ENCODE measurements around the gene PPP1R13B.

DNA sequence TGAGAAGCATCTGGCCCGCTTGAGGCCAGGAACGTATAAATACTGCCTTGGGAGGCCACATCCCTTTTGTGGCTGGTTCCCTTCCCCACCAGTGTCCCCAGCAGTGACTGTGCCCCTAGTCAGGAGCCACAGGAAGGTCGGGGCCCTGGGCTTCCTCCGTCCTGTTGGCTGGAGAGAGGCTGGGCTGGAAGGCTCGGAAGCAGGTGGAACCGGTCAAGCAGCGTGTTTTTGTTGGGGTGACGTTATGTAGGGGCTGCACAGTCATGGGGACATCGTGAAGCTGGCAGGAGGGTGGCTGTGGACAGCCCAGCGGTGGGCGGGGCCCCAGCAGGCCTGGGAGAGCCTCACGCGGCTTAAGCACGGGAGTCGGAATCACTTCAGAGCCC is 142.3 kb downstream of the PPP1R13B start:
- TF ChIP-seq CTCF (IDR thresholded peaks at IDR 0.05) (no peak), POLR2A (IDR thresholded peaks at IDR 0.05) (no peak)

Measured in esophagus squamous epithelium (tissue), 4 donors.